Endothelial cell (in vitro differentiated cells): ENCODE data around the gene CUL4A. TPM values are rescaled to one million over a fixed set of nuclear protein-coding genes. Genes with fewer than 3 reads are reported as not detected.

ENCODE experiments used
- DNase-seq: peaks from one replicate; pipeline ENCODE4 v3.0.0; 2021; ENCODE audit warnings: low spot score
- H3K27ac Mint-ChIP-seq: one replicate; pipeline ENCODE4 v1.8.0; 2021; ENCODE audit warnings: mixed read lengths, inconsistent platforms; ENCODE audit not compliant: unreplicated experiment
- H3K27me3 Mint-ChIP-seq: one replicate; pipeline ENCODE4 v1.8.0; 2021; ENCODE audit warnings: mild to moderate bottlenecking, moderate library complexity, mixed read lengths, inconsistent platforms; ENCODE audit not compliant: unreplicated experiment
- H3K36me3 Mint-ChIP-seq: one replicate; pipeline ENCODE4 v1.8.0; 2021; ENCODE audit warnings: mild to moderate bottlenecking, low read depth, mixed read lengths, inconsistent platforms; ENCODE audit not compliant: unreplicated experiment
- H3K4me1 Mint-ChIP-seq: one replicate; pipeline ENCODE4 v1.8.0; 2021; ENCODE audit warnings: mild to moderate bottlenecking, mixed read lengths, inconsistent platforms; ENCODE audit not compliant: unreplicated experiment
- H3K4me3 Mint-ChIP-seq: one replicate; pipeline ENCODE4 v1.8.0; 2021; ENCODE audit warnings: mild to moderate bottlenecking, mixed read lengths, inconsistent platforms; ENCODE audit not compliant: unreplicated experiment
- H3K9me3 Mint-ChIP-seq: one replicate; pipeline ENCODE4 v1.8.0; 2021; ENCODE audit warnings: mixed read lengths, inconsistent platforms; ENCODE audit not compliant: unreplicated experiment
- total RNA-seq: library from RNA; stranded (reverse); fragmentation: NEBNext Ultra II Directional; extraction: Animal tissue kit (Norgen Biotek cat#: 25700); gene quantifications from one replicate; pipeline ENCODE4 v1.2.1, GENCODE V29; 2021; ENCODE audit not compliant: unreplicated experiment
- TF ChIP-seq, protein P1 (sequence below): fragments of 200-600 bp; sonication (generic); IDR thresholded peaks from one replicate; pipeline ENCODE4 v1.5.0; 2021; ENCODE audit warnings: antibody characterized with exemption; ENCODE audit not compliant: unreplicated experiment

The CUL4A gene
- total RNA-seq, 1 donor from 2014 or later = 55.8 TPM

DNA sequence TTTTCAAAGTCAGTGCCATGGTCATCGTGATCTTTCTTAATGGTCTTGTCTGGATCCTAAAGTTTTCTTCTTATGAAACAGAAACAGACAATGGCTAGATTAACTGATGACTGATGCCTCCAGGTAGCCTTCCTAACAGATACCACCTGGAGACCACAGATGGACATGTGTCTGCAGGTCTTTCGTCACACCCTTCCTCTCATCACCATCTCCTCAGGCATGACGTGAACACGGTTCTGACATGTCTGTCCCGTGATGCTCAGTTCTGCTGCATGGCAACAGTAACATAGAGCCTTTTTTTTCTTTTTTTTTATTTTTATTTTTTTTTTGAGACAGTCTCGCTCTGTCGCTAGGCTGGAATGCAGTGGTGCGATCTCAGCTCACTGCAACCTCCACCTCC, 74.5 kb downstream of the CUL4A start:
- Mint-ChIP-seq H3K4me3 (no peak overlapping the region), H3K9me3 (no peaks in the 10 kb centered on the region), H3K36me3 (no peaks in the 10 kb centered on the region)

DNA sequence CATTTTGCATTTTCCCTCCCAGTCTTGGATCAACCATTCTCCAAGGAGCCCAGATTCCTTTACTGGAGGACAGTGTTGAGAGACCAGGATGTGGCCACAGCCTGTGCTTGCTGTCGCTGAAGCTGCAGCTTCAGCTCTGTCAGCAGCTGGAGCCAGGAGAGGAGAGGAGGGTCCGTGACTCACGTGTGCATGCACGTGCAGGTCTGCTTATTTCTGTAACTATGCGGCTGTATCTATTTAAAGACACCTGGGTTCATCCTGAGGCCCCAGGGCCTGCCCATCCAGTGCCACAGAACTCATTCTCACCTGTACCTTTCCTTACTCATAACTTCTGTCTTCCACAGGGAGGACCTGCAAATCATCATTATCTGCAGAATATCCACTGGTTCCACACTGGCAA, 79.5 kb downstream of the CUL4A start:
- Mint-ChIP-seq H3K9me3 (no peaks in the 10 kb centered on the region), H3K4me1 (peaks cover 8% of the 10 kb centered on the region), H3K27me3 (no peaks in the 10 kb centered on the region), H3K36me3 (peaks cover 7% of the 10 kb centered on the region), H3K27ac (no peak overlapping the region), H3K4me3 (no peak overlapping the region)
- TF ChIP-seq, protein P1, sequence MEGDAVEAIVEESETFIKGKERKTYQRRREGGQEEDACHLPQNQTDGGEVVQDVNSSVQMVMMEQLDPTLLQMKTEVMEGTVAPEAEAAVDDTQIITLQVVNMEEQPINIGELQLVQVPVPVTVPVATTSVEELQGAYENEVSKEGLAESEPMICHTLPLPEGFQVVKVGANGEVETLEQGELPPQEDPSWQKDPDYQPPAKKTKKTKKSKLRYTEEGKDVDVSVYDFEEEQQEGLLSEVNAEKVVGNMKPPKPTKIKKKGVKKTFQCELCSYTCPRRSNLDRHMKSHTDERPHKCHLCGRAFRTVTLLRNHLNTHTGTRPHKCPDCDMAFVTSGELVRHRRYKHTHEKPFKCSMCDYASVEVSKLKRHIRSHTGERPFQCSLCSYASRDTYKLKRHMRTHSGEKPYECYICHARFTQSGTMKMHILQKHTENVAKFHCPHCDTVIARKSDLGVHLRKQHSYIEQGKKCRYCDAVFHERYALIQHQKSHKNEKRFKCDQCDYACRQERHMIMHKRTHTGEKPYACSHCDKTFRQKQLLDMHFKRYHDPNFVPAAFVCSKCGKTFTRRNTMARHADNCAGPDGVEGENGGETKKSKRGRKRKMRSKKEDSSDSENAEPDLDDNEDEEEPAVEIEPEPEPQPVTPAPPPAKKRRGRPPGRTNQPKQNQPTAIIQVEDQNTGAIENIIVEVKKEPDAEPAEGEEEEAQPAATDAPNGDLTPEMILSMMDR = no peak
- no peak for DNase-seq

More for the DNA sequence above, 74.5 kb downstream of the CUL4A start:
- H3K27me3 Mint-ChIP-seq = no peaks in the 10 kb centered on the region
- no peak overlapping the region for H3K27ac Mint-ChIP-seq
- H3K4me1 Mint-ChIP-seq = no peaks in the 10 kb centered on the region
- DNase-seq = no peak
- TF ChIP-seq, protein P1 = no peak

DNA sequence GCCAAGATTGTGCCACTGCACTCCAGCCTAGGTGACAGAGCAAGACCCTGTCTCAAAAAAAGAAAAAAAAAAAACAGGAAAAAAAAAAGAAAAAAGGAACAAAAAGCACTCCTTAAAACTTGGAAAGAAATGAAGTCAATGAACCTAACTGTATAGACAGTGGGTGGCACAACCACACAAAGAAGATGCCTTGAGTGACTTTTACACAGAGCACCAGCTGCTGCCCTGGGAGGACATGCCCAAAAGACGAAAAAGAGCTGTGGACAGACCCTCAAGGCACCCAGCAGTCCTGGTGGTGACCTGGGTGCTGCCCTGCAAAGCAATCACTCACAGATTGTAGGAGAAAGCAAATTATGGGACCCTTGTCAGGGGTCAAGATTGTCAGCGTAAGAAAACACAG, 81.7 kb downstream of the CUL4A start:
- Mint-ChIP-seq H3K27me3 (peaks cover 7% of the 10 kb centered on the region), H3K4me1 (peaks cover 11% of the 10 kb centered on the region), H3K4me3 (no peak overlapping the region), H3K9me3 (no peaks in the 10 kb centered on the region), H3K36me3 (peaks cover 7% of the 10 kb centered on the region), H3K27ac (no peak overlapping the region)
- no peak for DNase-seq
- TF ChIP-seq, protein P1 = no peak

DNA sequence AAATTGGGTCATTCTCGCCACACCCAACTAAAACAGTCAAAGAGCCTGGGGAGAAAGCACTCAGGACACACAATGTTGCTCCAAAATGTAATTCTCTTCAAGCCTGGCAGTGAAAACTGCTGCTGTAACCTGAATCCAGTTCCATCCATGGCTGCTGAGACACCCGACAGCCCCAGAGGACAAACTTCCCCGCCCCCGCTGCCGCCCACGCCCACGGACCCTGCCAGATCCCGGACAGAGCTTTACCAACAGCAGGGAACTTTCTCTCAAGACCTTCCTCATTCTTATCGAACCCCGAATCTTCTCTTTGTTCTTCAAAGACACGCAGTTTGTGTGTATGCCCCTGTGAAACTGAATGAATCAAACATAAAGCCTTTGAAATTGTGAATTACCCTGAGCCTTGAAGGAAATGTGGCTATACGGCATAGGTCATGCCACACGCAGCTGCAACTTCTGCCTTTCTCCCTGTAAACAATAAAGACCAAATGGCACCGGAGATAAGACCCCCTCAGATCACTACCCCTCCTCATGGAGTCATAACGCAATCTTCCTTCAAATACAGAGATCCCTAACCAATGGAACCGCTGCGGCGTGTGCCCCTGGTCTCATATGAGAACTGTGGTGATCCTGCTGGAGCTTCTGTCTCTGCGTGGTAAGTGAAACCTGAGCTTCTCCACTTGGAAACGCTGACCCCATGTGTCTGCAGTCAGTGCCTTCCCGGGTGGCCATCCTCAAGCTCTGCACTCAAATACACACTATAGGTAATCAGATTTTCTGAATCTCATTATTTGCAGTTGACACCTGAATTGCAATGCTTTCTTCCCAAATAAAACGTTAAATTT, 82.8 kb downstream of the CUL4A start:
- Mint-ChIP-seq H3K27me3 (peaks cover 15% of the 10 kb centered on the region), H3K36me3 (peaks cover 12% of the 10 kb centered on the region), H3K9me3 (no peaks in the 10 kb centered on the region), H3K27ac (peak overlapping the region; percentile 54), H3K4me1 (peaks cover 16% of the 10 kb centered on the region), H3K4me3 (peak overlapping the region; percentile 81)
- DNase-seq = peak; percentile 25
- TF ChIP-seq, protein P1 = no peak

DNA sequence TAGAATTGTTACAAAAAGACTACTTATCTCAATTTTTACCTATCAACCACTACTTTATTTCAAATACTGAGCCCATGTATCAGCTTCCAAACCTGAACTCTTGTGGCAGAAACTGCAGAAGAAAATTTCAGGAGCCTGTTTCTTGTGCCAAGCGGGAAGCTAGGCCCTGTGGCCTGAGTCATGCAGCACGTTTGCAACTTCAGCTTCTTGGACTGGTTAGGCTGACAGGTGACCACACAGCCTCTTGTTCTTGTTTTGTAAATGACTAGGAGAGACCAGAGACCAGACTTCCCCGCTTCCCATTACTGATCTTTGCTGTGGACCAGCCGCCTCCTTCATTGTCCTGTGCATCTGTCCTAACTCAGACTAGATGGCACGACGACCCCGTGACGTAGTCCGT, 84.3 kb downstream of the CUL4A start:
- H3K4me3 Mint-ChIP-seq = no peak overlapping the region
- no peak for DNase-seq
- H3K27ac Mint-ChIP-seq = no peak overlapping the region
- peaks cover 26% of the 10 kb centered on the region for H3K27me3 Mint-ChIP-seq
- TF ChIP-seq, protein P1 = no peak
- H3K36me3 Mint-ChIP-seq = peaks cover 23% of the 10 kb centered on the region
- no peaks in the 10 kb centered on the region for H3K9me3 Mint-ChIP-seq
- peaks cover 29% of the 10 kb centered on the region for H3K4me1 Mint-ChIP-seq
